Measurements from ENCODE around the gene TAF4.

TAF4 gene

GRCh38 chr20:61934716-61935530 is 130.8 kb downstream of the TAF4 start:
- H3K9me3 ChIP-seq (ENCODE audit: control insufficient read depth, low read length): no peaks in the 10 kb centered on the region

GRCh38 chr20:61933951-61934715 is 131.5 kb downstream of the TAF4 start:
- Histone ChIP-seq H3K4me3 (ENCODE audit: low read length) (no peak overlapping the region), H3K9ac (ENCODE audit: low read length) (no peak overlapping the region), H3K9me3 (ENCODE audit: control insufficient read depth, low read length) (no peaks in the 10 kb centered on the region), H3K36me3 (ENCODE audit: control insufficient read depth, insufficient read depth, low read length) (no peaks in the 10 kb centered on the region), H3K4me1 (ENCODE audit: control insufficient read depth, insufficient read depth, low read length) (no peaks in the 10 kb centered on the region), H3K27me3 (ENCODE audit: control insufficient read depth, insufficient read depth, low read length) (peaks cover 4% of the 10 kb centered on the region)

More at GRCh38 chr20:61934716-61935530, 130.8 kb downstream of the TAF4 start:
- Histone ChIP-seq H3K36me3 (ENCODE audit: control insufficient read depth, insufficient read depth, low read length) (no peaks in the 10 kb centered on the region), H3K4me1 (ENCODE audit: control insufficient read depth, insufficient read depth, low read length) (no peaks in the 10 kb centered on the region), H3K27me3 (ENCODE audit: control insufficient read depth, insufficient read depth, low read length) (peaks cover 4% of the 10 kb centered on the region), H3K9ac (ENCODE audit: low read length) (no peak overlapping the region), H3K4me3 (ENCODE audit: low read length) (no peak overlapping the region)

- no peaks in the 10 kb centered on the region for H3K36me3 ChIP-seq (ENCODE audit: control insufficient read depth, insufficient read depth, low read length)
- H3K4me3 ChIP-seq (ENCODE audit: low read length): no peak overlapping the region
- peaks cover 4% of the 10 kb centered on the region for H3K27me3 ChIP-seq (ENCODE audit: control insufficient read depth, insufficient read depth, low read length)
- no peak overlapping the region for H3K9ac ChIP-seq (ENCODE audit: low read length)
- H3K9me3 ChIP-seq (ENCODE audit: control insufficient read depth, low read length): no peaks in the 10 kb centered on the region
- H3K4me1 ChIP-seq (ENCODE audit: control insufficient read depth, insufficient read depth, low read length): no peaks in the 10 kb centered on the region
Observed at GRCh38 chr20:61933481-61933950, 132.2 kb downstream of the TAF4 start.

GRCh38 chr20:61932711-61933480 is 132.8 kb downstream of the TAF4 start:
- Histone ChIP-seq H3K4me3 (ENCODE audit: low read length) (no peak overlapping the region), H3K27me3 (ENCODE audit: control insufficient read depth, insufficient read depth, low read length) (no peaks in the 10 kb centered on the region)

GRCh38 chr20:61932199-61932592 is 133.5 kb downstream of the TAF4 start:
- Histone ChIP-seq H3K9ac (ENCODE audit: low read length) (no peak overlapping the region), H3K4me1 (ENCODE audit: control insufficient read depth, insufficient read depth, low read length) (no peaks in the 10 kb centered on the region), H3K9me3 (ENCODE audit: control insufficient read depth, low read length) (no peaks in the 10 kb centered on the region), H3K27me3 (ENCODE audit: control insufficient read depth, insufficient read depth, low read length) (no peaks in the 10 kb centered on the region), H3K4me3 (ENCODE audit: low read length) (no peak overlapping the region), H3K36me3 (ENCODE audit: control insufficient read depth, insufficient read depth, low read length) (no peaks in the 10 kb centered on the region)

More at GRCh38 chr20:61932711-61933480, 132.8 kb downstream of the TAF4 start:
- Histone ChIP-seq H3K9ac (ENCODE audit: low read length) (no peak overlapping the region), H3K9me3 (ENCODE audit: control insufficient read depth, low read length) (no peaks in the 10 kb centered on the region), H3K36me3 (ENCODE audit: control insufficient read depth, insufficient read depth, low read length) (no peaks in the 10 kb centered on the region), H3K4me1 (ENCODE audit: control insufficient read depth, insufficient read depth, low read length) (no peaks in the 10 kb centered on the region)

- Histone ChIP-seq H3K9me3 (ENCODE audit: control insufficient read depth, low read length) (no peaks in the 10 kb centered on the region), H3K4me1 (ENCODE audit: control insufficient read depth, insufficient read depth, low read length) (no peaks in the 10 kb centered on the region), H3K36me3 (ENCODE audit: control insufficient read depth, insufficient read depth, low read length) (no peaks in the 10 kb centered on the region)
Observed at GRCh38 chr20:61931476-61932198, 134.0 kb downstream of the TAF4 start.

GRCh38 chr20:61930776-61931475 is 134.8 kb downstream of the TAF4 start:
- Histone ChIP-seq H3K4me1 (ENCODE audit: control insufficient read depth, insufficient read depth, low read length) (no peaks in the 10 kb centered on the region), H3K27me3 (ENCODE audit: control insufficient read depth, insufficient read depth, low read length) (no peaks in the 10 kb centered on the region), H3K36me3 (ENCODE audit: control insufficient read depth, insufficient read depth, low read length) (no peaks in the 10 kb centered on the region), H3K9ac (ENCODE audit: low read length) (no peak overlapping the region), H3K9me3 (ENCODE audit: control insufficient read depth, low read length) (no peaks in the 10 kb centered on the region), H3K4me3 (ENCODE audit: low read length) (no peak overlapping the region)

More at GRCh38 chr20:61931476-61932198, 134.0 kb downstream of the TAF4 start:
- Histone ChIP-seq H3K27me3 (ENCODE audit: control insufficient read depth, insufficient read depth, low read length) (no peaks in the 10 kb centered on the region), H3K9ac (ENCODE audit: low read length) (no peak overlapping the region), H3K4me3 (ENCODE audit: low read length) (no peak overlapping the region)

- Histone ChIP-seq H3K9ac (ENCODE audit: low read length) (no peak overlapping the region), H3K4me3 (ENCODE audit: low read length) (no peak overlapping the region), H3K4me1 (ENCODE audit: control insufficient read depth, insufficient read depth, low read length) (no peaks in the 10 kb centered on the region), H3K36me3 (ENCODE audit: control insufficient read depth, insufficient read depth, low read length) (no peaks in the 10 kb centered on the region), H3K27me3 (ENCODE audit: control insufficient read depth, insufficient read depth, low read length) (no peaks in the 10 kb centered on the region), H3K9me3 (ENCODE audit: control insufficient read depth, low read length) (no peaks in the 10 kb centered on the region)
Observed at GRCh38 chr20:61929971-61930666, 135.6 kb downstream of the TAF4 start.

- no peak overlapping the region for H3K4me3 ChIP-seq (ENCODE audit: low read length)
- no peaks in the 10 kb centered on the region for H3K36me3 ChIP-seq (ENCODE audit: control insufficient read depth, insufficient read depth, low read length)
- H3K27me3 ChIP-seq (ENCODE audit: control insufficient read depth, insufficient read depth, low read length): no peaks in the 10 kb centered on the region
- H3K9ac ChIP-seq (ENCODE audit: low read length): no peak overlapping the region
- H3K9me3 ChIP-seq (ENCODE audit: control insufficient read depth, low read length): no peaks in the 10 kb centered on the region
- H3K4me1 ChIP-seq (ENCODE audit: control insufficient read depth, insufficient read depth, low read length): no peaks in the 10 kb centered on the region
Observed at GRCh38 chr20:61929561-61929960, 136.1 kb downstream of the TAF4 start.

GRCh38 chr20:61927826-61928541 is 137.7 kb downstream of the TAF4 start:
- Histone ChIP-seq H3K9ac (ENCODE audit: low read length) (no peak overlapping the region), H3K9me3 (ENCODE audit: control insufficient read depth, low read length) (no peaks in the 10 kb centered on the region), H3K27me3 (ENCODE audit: control insufficient read depth, insufficient read depth, low read length) (no peaks in the 10 kb centered on the region), H3K4me3 (ENCODE audit: low read length) (no peak overlapping the region), H3K36me3 (ENCODE audit: control insufficient read depth, insufficient read depth, low read length) (no peaks in the 10 kb centered on the region), H3K4me1 (ENCODE audit: control insufficient read depth, insufficient read depth, low read length) (no peaks in the 10 kb centered on the region)
